Measurements from ENCODE around the gene ZNF431. TPM values are rescaled to one million over a fixed set of nuclear protein-coding genes. Genes with fewer than 3 reads are reported as not detected.
"Not testable (repeated sequence)": the region's sequence is repeated elsewhere in the genome, so short reads cannot be mapped to it uniquely, and the experiment has no call there.

Gene ZNF431
- 10 to 100 TPM; 16.3 to 20.5 (median 20.1) TPM for polyA plus RNA-seq (ENCODE audit: insufficient read length in 3 of 3)

DNA sequence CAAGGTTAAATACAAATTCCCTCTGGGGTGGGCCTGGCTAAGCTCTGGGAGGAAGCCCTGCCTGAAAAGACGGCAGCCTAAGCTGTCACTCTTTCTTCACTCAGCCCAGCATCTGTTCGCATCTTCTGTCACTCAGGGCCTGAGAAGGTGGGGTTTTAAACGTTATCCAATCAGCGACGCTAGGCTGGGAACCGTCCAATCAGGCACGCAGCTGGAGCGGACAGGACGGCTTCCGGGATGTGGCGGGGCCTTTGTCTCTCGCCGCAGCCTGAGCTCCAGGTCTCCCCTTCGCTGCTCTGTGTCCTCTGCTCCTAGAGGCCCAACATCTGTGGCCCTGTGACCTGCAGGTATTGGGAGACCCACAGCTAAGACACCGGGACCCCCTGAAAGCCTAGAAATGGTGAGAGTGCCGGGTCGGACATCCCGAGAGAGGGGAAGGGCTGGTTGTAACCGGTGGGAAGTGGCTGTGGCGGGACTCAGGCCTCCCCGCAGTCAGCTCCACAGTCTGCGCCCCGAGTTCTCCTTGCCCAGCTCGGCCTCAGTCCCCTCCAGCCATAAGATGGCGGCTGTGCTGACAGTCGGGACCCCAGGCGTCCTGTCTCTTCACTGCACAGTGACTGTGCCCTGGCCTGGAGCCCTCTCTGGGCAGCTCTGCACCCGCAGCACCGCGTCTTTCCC, at the start of gene ZNF431:
ZNF431 (plus strand) TSS at position 254 of the 678 bp plus-strand sequence; CDS start at position 398, 144 bp downstream.
- DNase-seq (ENCODE audit: low read depth in 3 of 3, low spot score in 2 of 3), result peak; percentile 82 to 87 (median 87)

DNA sequence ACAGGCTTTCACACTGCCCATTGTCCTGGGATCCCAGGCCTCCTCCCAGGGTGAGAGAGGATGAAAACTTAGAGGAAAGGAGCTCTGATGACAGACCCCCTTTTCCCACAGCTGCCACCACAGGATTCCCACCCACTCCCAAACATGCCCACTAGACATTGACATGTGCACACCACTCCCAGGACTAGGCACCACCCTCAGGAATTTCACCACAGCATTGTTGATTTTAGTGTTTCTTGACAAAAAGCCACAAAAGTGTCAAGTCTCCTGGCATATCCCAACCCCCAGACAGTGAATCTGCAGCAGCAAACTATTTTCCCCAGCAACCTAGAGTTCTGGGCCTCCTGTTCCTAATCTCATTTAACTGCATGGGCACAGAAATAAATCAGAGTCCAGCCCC, 49.7 kb upstream of the ZNF431 start:
- no peak for DNase-seq (ENCODE audit: low read depth in 3 of 3, low spot score in 2 of 3)

DNA sequence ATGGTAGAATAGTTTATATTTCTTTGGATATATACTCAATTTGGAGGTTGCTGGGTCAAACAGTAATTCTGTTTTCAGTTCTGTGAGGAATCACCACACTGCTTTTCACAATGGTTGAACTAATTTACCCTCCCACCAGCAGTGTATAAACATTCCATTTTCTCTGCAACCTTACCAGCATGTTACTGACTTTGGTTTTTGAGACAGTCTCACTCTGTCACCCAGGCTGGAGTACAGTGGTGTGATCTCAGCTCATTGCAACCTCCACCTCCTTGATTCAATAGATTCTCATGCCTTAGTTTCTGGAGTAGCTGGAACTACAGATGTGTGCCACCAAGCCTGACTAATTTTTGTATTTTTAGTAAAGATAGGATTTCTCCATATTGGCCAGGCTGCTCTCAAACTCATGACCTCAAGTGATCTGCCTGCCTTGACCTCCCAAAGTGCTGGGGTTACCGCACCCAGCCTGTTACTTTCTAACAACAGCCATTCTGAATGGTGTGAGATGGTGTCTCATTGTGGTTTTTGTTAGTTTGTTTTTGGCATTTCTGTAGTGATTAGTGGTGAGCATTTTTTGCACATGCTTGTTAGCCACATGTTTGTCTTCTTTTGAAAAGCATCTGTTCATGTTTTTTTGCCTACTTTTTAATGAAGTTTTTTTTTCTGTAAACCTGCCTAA, 47.4 kb upstream of the ZNF431 start:
- no peak for DNase-seq (ENCODE audit: low read depth in 3 of 3, low spot score in 2 of 3)

DNA sequence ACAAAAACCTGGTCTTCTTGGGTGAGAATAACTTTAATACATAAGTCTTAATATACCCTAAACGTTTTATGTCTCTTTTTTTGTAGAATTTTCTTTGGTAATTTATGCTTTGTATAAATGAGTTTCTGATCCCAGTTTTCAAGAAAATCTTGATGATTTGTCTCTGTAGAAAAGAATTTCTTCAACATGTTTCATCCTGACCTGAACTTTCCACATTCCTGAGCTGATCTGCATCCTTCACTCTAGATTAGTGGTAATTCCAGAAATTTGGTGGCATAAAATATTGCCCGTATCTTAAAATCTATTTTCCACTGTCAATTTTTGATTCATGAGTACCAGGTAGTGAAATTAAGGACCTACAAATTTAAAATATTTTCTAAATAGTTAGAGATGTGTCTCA, 43.5 kb upstream of the ZNF431 start:
- DNase-seq (ENCODE audit: low read depth in 3 of 3, low spot score in 2 of 3), result no peak

DNA sequence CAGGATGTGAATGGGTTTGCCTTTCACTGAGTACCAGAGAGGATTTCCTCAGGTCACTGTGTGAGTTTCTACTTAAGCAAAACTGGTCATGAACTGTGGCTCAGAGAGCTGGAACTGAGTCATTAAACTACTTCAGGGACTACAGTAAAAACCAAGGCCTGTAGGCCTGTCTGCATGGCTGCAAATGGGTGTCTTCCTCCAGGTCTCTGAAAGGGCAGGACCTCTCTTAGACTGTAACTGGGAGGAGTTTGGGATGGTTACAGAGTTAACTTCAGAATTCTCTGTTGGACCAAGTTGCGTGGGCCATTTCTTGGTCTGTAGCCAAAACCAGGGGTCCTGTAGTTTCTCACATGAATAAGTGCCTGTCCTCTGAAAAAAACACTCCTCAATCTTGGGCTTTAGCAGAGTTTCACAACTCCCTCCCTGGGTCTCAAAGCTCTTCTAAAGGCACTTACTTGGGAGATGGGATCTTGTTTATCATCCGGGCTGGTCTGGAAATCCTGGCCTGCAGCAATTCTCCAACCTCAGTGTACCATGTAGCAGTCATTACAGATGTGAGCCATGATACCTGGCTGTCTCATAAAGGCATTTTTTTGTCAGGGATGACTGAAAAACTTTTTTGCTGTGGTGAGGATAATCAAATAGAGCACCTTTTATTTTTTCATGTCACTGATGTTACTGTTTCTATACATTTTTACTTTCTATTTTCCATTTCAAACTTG, 40.2 kb upstream of the ZNF431 start:
- no peak for DNase-seq (ENCODE audit: low read depth in 3 of 3, low spot score in 2 of 3)

DNA sequence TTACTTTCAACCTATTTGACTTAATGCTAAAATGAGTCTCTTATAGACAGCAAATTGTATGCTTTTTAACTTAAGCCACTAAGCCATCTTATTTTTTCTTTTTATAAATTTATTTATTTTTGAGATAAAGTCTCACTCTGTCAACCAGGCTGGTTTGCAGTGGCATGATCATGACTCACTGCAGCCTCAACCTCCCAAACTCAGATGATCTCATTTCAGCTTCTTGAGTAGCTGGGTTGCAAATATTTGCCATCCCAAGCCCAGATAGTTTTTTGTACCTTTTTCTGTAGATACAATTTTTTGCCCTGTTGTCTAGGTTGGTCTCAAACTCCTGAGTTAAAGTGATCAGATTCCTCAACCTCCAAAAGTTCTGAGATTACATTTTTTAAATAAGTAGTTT, 32.7 kb upstream of the ZNF431 start:
- no peak for DNase-seq (ENCODE audit: low read depth in 3 of 3, low spot score in 2 of 3)

DNA sequence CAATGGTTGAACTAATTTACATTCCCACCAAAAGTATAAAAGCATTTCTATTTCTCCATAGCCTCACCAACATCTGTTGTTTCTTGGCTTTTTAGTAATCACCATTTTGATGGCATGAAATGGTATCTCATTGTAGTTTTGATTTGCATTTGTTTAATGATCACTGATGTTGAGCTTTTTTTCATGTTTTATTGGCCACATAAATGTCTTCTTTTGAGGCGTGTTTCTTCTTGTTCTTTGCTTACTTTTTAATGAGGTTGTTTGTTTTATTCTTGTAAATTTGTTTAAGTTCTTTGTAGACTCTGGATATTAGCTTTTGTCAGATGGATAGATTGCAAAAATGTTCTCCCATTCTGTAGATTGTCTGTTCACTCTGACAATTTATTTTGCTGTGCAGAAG, 31.7 kb upstream of the ZNF431 start:
- no peak for DNase-seq (ENCODE audit: low read depth in 3 of 3, low spot score in 2 of 3)

DNA sequence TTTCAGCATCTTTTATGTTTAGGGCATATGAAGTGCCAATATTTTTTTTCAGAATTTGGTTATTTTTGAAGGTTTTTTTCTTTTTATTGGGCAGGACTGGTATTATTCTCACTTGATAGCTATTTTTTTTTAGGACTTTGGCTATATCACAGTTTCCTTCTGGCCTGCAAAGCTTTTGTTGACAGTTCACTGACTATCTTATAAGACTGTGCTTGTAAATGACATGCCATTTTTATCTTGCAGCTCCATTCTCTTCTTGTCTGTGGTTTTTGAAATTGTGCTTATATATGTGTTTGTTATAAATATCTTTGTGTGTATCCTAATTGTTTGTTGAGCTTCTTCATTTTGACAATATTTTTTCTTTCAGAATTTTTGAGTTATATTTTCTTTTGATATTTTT, 26.4 kb upstream of the ZNF431 start:
- no peak for DNase-seq (ENCODE audit: low read depth in 3 of 3, low spot score in 2 of 3)

DNA sequence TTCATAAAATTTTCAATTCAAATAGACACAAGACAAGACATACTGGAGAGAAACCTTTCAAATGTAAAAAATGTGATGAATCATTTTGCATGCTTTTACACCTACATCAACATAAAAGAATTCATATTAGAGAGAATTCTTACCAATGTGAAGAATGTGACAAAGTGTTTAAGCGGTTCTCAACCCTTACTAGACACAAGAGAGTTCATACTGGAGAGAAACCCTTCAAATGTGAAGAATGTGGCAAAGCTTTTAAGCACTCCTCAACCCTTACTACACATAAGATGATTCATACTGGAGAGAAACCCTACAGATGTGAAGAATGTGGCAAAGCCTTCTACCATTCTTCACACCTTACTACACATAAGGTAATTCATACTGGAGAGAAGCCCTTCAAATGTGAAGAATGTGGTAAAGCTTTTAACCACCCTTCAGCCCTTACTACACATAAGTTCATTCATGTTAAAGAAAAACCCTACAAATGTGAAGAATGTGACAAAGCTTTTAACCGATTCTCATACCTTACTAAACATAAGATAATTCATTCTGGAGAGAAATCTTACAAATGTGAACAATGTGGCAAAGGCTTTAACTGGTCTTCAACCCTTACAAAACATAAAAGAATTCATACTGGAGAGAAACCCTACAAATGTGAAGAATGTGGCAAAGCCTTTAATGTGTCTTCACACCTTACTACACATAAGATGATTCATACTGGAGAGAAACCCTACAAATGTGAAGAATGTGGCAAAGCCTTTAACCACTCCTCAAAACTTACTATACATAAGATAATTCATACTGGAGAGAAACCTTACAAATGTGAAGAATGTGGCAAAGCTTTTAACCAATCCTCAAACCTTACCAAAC, 24.6 kb upstream of the ZNF431 start:
- no peak for DNase-seq (ENCODE audit: low read depth in 3 of 3, low spot score in 2 of 3)

DNA sequence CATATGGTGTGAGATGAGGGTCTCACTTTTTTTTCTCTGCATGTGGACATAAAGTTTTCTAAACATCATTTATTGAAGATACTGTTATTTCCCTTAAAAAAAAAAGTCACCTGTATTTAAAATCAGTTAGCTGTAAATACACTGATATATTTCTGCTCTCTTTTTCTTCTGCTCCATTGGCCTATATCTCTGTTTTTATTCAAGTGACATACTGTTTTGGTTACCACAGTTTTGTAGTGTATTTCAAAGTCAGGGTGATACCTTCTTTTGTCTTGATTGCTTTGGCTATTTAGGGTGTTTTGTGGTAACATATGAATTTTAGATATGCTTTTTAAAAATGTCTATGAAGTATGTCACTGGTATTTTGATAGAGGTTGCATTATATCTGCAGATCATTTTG, 15.8 kb upstream of the ZNF431 start:
- DNase-seq (ENCODE audit: low read depth in 3 of 3, low spot score in 2 of 3), result no peak

DNA sequence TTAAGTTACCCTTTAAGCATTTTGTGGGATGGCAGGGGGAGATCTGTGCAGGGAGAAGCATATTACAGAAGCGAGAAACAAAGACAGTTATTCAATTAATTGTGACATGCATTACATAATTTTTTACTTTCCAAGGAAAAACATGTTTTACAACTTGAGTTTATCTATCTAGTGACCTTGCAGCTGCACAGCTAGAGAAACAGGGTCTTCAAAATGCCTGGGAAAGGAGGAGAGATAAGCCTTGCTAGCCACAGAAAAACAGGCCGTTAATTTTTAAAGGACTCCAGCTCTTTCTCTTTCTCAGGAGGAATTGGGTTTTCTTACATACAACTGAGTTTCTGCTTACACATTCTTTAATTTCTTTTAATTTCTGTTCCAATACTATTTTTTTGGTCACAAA, 14.8 kb upstream of the ZNF431 start:
- DNase-seq (ENCODE audit: low read depth in 3 of 3, low spot score in 2 of 3), result no peak

DNA sequence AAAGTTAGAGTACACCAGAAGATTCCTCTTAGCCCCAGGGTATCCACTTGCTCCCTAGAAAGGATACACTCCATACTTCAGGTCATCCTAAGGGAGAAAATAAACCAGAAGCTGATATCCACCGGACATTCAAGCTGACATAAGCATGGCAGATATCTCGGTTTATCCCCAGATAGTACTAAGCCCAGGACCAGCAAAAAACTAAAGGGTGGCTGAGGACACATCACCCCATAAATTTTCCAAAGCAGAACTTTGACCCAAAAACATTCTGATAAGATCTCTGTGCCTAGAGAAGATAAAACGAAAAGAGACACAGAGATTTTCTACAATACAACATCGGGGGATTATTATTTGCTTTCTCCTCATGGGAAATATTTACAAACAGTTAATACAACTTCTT, 13.9 kb upstream of the ZNF431 start:
- no peak for DNase-seq (ENCODE audit: low read depth in 3 of 3, low spot score in 2 of 3)

DNA sequence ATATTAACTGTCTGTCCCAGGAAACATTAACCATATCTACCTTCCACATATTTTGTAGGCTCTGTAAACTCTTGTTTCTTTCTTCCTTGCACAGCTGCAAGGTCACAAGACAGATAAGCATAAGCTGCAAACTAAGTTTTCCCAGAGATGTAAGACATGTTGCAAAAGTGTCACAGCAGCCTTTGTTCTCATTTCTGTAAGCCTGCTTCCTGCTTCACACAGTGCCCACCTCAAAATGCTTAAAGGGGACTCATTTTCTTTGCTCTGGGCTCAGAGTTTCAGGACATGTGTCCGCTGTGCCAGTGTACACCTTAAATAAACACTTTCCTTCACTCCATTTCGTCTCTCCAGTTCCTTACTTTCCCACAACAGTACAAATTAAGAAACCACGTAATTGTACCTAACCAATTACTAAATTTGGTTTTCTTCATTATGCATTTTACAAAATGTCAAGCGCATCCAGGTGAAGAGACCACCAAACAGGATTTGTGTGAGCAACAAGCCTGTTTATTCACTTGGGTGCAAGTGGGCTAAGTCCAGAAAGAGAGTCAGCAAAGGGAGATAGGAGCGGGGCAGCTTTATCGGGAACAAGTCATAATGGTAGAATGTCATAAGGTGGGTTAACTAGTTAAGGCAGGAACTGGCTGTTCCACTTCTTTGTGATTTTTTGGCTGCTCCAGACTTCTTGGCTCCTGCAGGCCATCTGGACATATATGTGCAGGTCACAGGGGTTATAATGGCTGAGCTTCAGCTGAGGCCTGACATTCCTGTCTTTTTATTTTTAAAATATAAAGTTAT, 12.7 kb upstream of the ZNF431 start:
- DNase-seq (ENCODE audit: low read depth in 3 of 3, low spot score in 2 of 3), result no peak

DNA sequence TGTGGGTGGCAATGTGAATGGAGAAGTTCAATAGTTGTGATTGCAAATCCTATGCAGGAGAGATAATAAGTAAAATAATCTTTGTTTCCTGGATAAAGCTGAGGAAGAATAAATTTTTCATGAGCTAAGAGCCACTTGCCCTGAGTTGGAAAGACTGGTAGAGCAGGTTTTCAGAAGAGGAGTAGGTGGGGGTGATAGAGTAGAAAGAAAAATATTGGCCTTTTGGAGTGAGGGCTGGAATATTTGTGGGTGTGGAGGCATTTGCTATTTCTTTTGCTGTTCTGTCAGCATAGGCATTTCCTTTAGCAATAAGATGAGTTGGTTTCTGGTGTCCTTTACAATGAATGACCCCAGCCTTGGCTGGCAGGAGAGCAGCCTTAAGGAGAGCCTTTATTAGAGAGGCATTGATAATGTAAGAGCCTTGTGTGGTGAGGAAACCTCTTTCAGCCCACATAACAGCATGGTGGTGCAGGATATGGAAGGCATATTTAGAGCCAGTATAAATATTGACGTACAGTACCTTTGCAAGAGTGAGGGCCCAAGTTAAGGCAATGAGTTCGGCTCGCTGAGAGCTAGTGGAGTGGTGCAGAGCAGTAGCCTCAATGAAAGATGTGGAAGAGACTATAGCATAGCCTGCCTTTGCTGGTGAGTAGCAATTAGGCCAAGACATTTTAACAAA, 11.6 kb upstream of the ZNF431 start:
- DNase-seq (ENCODE audit: low read depth in 3 of 3, low spot score in 2 of 3), result peak in 2 of 3 donors; percentile 13 to 15

DNA sequence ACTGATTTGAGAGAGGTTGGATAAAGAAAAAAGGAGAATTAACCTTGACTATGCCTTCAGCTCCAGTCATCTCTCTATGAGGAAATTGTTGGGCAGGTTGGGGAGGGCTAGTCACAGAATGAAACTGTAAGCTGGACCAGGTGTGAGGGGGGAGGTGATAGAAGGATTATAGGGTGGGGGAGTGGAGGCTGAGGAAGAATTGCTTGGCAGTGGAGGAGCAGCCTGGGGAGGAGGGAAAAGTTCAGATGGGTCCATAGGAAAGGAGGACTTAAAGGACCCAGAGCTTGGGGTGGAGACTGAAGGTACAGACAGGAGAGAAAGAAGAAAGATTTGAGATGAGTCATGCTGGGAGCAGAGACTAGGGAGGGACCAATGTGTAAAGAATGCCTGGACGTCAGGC, 8.2 kb upstream of the ZNF431 start:
- no peak for DNase-seq (ENCODE audit: low read depth in 3 of 3, low spot score in 2 of 3)

DNA sequence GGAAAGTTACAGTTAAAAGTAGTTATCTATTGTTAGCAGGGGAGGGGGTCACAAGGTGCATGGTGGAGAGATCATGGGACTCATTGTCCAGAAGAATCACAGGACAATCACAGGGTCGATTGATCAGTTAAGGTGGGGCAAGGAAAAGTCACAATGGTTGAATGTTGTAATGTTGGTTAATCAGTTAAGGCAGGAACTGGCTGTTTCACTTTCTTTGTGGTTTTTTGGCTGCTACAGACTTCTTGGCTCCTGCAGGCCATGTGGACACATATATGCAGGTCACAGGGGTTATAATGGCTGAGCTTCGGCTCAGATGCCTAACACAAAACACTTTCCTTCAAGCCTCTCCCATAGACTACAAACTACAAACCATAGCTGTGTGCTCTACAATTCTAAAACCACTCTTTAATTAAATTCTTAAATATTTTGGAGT, 6.9 kb upstream of the ZNF431 start:
- no peak for DNase-seq (ENCODE audit: low read depth in 3 of 3, low spot score in 2 of 3)

DNA sequence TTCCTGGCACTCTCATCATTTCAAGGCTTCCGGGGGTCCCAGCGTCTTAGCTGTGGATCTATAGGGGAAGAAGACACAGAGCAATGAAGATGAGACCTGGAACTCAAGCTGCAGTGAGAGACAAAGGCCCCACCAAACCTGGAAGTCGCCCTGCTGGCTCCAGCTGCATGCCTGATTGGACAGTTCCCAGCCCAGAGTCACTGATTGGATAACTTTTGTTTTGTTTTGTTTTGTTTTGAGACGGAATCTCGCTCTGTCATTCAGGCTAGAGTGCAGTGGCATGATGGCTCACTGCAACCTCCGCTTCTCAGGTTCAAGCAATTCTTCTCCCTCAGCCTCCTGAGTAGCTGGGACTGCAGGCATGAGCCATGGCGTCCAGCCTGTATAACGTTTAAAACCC, 6.4 kb upstream of the ZNF431 start:
- no peak for DNase-seq (ENCODE audit: low read depth in 3 of 3, low spot score in 2 of 3)

DNA sequence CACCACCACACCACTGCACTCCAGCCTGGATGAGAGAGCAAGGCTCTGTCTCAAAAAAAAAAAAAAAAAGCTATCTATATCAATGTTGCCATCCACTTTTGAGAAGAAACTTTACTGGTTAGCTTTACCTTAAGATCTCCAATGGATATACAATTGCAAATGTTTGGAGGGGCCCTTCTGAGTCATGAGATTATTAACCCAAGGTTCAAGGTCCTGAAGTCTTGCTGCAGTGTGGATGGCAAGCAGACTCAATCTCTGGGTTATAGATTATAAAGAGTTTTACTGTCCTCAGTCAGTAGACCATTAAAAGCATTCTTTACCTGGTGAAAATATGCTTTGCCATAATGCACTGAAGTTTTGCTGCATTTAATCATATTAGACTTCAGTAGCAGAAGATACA, 3.7 kb upstream of the ZNF431 start:
- DNase-seq (ENCODE audit: low read depth in 3 of 3, low spot score in 2 of 3), result no peak

DNA sequence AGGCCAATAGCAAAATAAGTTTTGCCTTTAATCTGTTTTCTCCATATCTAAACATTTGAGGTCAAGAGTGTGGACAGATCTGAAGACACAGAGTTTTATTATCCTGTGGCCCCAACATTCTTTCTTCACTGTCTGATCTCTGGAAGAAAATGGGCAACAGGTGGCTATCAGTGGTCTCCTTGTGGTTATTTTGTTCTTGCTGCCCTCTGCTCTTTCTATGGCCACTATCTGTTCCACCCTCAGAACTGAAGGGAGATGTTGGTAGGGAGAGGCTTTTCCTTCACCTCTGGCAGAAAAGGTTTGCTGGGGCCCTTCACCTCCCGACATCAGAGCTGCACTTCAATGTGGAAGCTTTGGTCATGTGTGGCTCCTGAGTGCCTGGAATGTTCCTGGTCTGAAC, 834 bp upstream of the ZNF431 start:
- not testable (repeated sequence) for DNase-seq (ENCODE audit: low read depth in 3 of 3, low spot score in 2 of 3)

Measured in right renal cortex interstitium (tissue), 3 donors.